Measurements from ENCODE around the gene PRR4.

The PRR4 gene

DNA sequence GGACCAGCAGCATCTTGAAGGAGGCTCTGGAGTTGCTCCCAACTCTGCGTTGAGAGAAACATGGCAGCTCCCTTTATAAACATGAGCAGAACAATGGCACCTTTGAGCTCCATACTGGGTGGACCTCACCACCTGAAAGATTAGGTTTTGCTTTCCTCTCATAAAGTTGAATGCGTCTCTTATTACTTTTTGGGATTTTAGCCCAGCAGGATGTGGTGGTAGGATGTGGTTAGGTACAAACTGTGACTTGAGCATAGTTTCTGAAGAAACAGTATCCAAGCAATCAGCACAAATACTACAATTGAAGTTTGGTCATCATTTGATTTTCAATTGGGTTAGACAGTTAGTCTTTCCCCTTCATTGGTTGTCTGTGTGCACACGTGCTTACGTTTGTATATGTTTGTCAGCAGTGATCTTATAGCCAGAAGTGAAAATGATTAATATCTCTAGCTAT lies at the start of gene PRR4:
TSS of gene PRR4 (minus strand) at position 51 of the 454 bp plus-strand sequence. CDS start at position 13, 38 bp downstream.
- no peak for DNase-seq

- DNase-seq, result no peak
Observed at GRCh38 chr12:10896854-10897253, 47.6 kb upstream of the PRR4 start.

- no peak for DNase-seq
Observed at GRCh38 chr12:10891937-10892336, 42.7 kb upstream of the PRR4 start.

- no peak for DNase-seq
Observed at GRCh38 chr12:10889226-10889625, 40.0 kb upstream of the PRR4 start.

GRCh38 chr12:10884086-10884725 lies 34.9 kb upstream of the PRR4 start, which contains the start of gene PRH1:
TSS of gene PRH1 (minus strand) at chr12:10884255. CDS start at chr12:10884217, 38 bp downstream.
- no peak for DNase-seq

- no peak for DNase-seq
Observed at GRCh38 chr12:10873378-10873777, 24.1 kb upstream of the PRR4 start.

DNA sequence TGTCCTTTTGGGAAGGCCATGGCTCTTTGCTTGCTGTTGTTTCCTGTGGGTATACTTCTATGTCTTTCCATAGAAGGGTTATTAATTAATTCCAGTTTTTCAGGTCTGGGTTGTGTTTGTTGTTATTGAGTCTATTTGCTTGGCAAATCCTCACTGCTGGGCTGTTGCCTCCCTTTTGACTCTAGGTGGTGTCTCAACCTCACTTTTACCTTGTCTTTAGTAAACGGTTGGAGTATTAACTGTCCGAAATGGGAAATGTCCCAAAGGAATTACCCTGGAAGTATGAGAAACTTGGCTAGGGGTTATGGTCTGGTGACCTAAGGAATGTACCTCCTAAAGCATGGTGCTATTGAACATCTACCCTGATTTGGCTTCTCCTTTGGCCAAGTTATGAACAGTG lies 18.1 kb upstream of the PRR4 start:
- DNase-seq, result peak; percentile 28

DNA sequence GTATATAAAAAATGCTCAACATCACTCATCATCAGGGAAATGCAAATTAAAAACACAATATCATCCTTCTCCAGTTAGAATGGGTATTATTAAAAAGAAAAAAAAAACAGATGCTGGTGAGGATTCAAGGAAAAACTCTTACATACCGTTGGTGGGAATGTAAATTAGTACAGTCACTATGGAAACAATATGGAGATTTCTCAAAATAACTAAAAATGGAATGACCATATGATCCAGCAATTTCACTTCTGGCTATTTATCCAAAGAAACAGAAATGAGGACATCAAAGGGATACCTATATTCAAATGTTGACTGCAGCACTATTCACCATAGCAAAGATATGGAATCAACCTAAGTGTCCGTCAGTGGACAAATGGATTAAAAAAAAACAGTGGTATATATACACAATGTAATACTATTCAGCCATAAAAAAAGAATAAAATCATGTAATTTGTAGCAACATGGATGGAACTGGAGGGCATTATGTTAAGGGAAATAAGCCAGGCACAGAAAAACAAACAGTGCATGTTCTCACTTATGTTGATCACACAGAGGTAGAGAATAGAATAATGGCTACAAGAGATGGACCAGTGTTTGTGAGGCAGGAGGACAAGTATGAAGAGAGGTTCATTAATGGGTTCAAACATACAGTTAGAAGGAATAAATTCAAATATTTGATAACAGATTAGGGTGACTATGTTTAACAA lies 14.4 kb upstream of the PRR4 start:
- DNase-seq, result no peak

- no peak for DNase-seq
Observed at GRCh38 chr12:10861366-10861765, 12.1 kb upstream of the PRR4 start.

DNA sequence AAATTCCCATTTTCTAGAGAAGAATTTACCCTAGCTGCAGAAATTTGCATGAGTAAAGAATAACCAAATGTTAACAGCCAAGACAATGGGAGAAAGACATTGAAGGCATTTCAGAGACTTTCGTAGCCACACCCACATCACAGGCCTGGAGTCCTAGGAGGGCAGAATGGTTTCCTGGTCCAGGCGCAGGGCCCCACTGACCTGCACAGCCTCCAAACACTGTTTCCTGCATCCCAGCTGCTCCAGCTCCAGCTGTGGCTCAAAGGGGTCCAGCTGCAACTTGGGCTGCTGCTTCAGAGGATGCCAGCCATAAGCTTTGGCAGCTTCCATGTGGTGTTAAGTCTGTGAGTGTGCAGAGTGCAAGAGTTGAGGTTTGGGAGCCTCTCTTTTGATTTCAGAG lies 6.5 kb upstream of the PRR4 start:
- DNase-seq, result no peak

GRCh38 chr12:10853776-10854175 lies 4.5 kb upstream of the PRR4 start:
- DNase-seq, result no peak

GRCh38 chr12:10851243-10851858 lies 2.1 kb upstream of the PRR4 start:
- DNase-seq, result peak; percentile 0

DNA sequence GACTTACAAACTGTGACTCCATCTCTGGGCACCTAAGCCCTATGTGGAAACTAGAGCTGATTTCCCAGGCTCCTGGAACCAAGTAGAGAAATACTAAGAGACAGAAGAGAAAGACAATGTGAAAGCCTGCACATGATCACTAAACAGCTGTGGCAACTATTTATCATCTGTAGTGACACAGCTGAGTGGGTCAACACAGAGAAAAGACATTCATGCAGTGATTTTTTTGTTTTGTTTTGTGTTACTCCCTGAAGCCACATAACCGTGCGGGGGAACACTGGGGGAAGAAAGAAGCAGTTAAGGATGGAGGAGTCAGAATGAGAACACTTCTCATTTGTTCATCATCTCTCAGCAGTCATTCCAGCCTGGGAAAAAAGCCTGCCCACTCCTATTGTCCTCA lies 1.5 kb downstream of the PRR4 start:
- DNase-seq, result peak; percentile 34

DNA sequence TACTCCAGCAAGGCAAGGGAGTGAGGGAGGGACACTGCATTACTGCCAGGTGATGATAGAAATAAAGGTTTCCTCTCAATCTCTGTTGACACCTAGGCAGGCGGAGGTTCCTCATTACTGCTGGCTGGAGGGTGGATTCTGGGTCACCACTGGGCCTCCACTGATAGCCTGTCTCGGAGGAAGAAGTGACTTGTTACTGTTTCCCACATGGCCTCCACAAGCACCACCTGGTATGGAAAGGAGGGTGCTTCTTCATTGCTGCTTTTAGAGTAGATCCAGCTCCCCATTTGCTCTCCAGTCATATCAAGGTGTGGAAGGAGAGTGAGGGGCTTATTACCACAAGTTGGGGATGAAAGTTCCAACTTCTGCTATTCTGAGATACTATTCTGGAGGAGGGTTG lies 6.4 kb downstream of the PRR4 start:
- DNase-seq, result no peak

GRCh38 chr12:10838461-10838860 lies 10.8 kb downstream of the PRR4 start:
- no peak for DNase-seq

- no peak for DNase-seq
Observed at GRCh38 chr12:10829994-10830393, 19.3 kb downstream of the PRR4 start.

GRCh38 chr12:10826258-10826657 lies 23.0 kb downstream of the PRR4 start, which contains the start of gene TAS2R10:
TSS of gene TAS2R10 (minus strand) at chr12:10826358. CDS start at chr12:10826269, 89 bp downstream.
- DNase-seq, result no peak

- DNase-seq, result no peak
Observed at GRCh38 chr12:10824957-10825356, 24.3 kb downstream of the PRR4 start.

GRCh38 chr12:10811883-10812536 lies 37.3 kb downstream of the PRR4 start:
- DNase-seq, result no peak

- no peak for DNase-seq
Observed at GRCh38 chr12:10810068-10810467, 39.2 kb downstream of the PRR4 start, which contains the start of gene TAS2R9. TSS of gene TAS2R9 (minus strand) at chr12:10810168. CDS start at chr12:10810075, 93 bp downstream.

DNA sequence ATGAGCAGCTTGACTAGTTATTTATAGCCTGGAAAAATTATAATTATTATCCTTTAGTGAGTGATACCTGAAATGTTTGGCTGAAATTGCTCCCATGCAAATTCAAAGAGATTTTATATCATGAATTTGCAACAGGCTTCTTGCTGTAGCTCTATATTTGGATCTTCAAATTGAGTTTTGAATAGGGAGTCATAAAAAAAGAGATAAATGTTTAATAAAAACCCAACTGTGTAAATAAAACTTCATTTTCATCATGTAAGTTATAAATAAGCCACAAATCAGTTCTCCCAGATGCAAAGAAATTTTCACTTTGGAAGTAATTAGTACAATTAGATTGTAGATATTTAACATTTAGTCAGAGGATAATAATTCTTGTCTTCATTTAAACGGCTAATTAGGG lies 42.1 kb downstream of the PRR4 start, which contains the start of gene TAS2R8:
TSS of gene TAS2R8 (minus strand) at position 101 of the 400 bp plus-strand sequence. CDS start 306 bp downstream, outside the sequence.
- no peak for DNase-seq

DNA sequence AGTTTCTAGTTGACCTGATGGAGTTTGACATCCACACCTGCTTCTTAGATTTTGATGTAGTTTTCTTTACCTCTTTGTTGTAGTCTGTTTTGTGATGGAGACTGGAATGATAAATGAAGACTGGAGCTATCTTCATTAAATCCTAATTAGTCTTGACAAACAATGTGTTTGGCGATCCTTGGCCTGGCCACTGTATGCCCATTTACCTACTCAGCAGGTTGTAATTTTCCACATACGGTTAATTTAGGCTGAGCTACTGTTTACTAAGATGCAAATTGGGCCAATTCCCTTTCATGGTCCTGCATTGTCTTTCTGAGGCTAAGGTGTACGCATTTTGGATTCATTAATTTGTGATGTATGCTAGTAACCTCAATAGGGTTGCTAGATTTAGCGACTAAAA lies 46.7 kb downstream of the PRR4 start, which contains the start of gene TAS2R7:
TSS of gene TAS2R7 (minus strand) at position 41 of the 400 bp plus-strand sequence. CDS start 57 bp downstream, outside the sequence.
- DNase-seq, result no peak

DNA sequence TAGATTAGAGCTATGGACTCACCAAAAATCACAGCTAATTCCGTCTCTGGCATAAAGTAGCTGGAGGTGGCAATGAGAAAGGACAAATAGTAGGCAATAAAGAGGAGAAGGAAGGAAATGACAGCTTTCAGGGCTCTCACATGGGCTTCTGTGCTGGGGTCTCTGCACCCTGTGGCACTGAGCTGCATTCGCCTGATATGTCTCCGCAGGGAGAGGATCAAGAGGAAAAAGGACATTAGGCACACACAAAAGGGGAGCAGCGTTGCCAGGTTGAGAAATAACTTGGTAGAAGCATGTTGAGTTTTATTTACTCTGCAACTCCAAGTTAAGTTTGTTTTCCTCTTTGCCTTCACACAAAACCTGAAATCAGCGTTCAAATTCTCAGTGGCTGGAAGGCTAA lies 47.5 kb downstream of the PRR4 start:
- no peak for DNase-seq
